Measurements from ENCODE around the gene SNX30. TPM values are rescaled to one million over a fixed set of nuclear protein-coding genes. Genes with fewer than 3 reads are reported as not detected.

The SNX30 gene
- polyA plus RNA-seq, 1 of the 3 experiments (the other 2 are of a cell fraction), result 2.7 TPM

DNA sequence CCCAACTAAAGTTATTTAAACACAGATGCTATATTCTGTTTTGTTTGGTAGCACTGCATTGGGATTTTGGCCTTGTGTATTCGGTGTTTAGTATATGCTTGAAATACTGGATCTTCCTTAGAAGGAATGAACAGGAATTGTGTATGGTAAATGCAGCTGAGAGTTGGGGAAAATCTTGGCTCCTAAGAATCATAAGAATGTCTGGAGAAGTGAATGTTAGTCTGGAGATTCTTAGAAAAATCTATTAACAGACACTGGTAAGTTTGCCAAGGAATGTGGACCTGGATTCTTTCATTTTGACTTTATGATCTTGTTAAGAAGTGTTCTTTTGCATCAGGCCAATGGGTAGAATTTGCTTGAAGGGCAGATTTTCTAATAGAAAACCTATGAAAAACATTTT is 38.9 kb downstream of the SNX30 start:
- Histone ChIP-seq H4K20me1 (ENCODE audit: insufficient read depth) (no peaks in the 10 kb centered on the region), H3K9ac (no peak overlapping the region), H3K4me1 (ENCODE audit: control insufficient read depth in 1 of 2, insufficient read depth in 2 of 2, low read depth in 1 of 2, low read length in 1 of 2) (peaks cover 0 to 3% of the 10 kb centered on the region in 2 experiments; a peak in 2 of 4 replicates), H3K36me3 (replicated peaks in 1 of 2; ENCODE audit: control insufficient read depth in 1 of 2, insufficient read depth in 2 of 2, low read length in 1 of 2) (no peaks in the 10 kb centered on the region), H3K79me2 (ENCODE audit: insufficient read depth) (peaks cover 11% of the 10 kb centered on the region; the same call in 1 of the 2 replicates), H3F3A (replicated peaks; ENCODE audit: insufficient read depth) (no peaks in the 10 kb centered on the region), H2AFZ (ENCODE audit: low read depth) (no peak overlapping the region), H3K9me3 (no peaks in the 10 kb centered on the region), H3K27ac (ENCODE audit: low read depth in 2 of 2, low read length in 1 of 2) (peak overlapping the region; percentile 12 to 74; a peak in 2 of 4 replicates), H3K27me3 (ENCODE audit: insufficient read depth) (no peaks in the 10 kb centered on the region), H3K4me3 (ENCODE audit: low read depth in 2 of 2, low read length in 1 of 2) (no peak overlapping the region), H3K4me2 (peak overlapping the region; percentile 7; the same call in 1 of the 2 replicates), H3K9me2 (no peaks in the 10 kb centered on the region)
- ChIA-PET CTCF (interaction anchor here (0.9 to 1.4 kb wide), 3 partner anchors 11 to 30 kb away, joined by 3 to 4 read pairs (median 3); no protein-coding TSS in a partner anchor), POLR2A (no interaction called here)
- WGBS (ENCODE audit: low lambda C conversion rate), result 83% methylated on average over 1 of the region's 1 CpG
- DNase-seq, result no peak
- TF ChIP-seq TCF12 (IDR thresholded peaks at IDR 0.05) (peak; percentile 89), ELF1 (IDR thresholded peaks at IDR 0.05) (no peak), RXRA (IDR thresholded peaks at IDR 0.05; ENCODE audit: borderline replicate concordance, low read depth) (no peak), JUND (IDR thresholded peaks at IDR 0.05) (peak; percentile 27; the same call in 1 of the 2 replicates), CHD2 (IDR thresholded peaks at IDR 0.05; ENCODE audit: low read length, partially characterized antibody) (no peak), TEAD4 (IDR thresholded peaks at IDR 0.05; ENCODE audit: borderline replicate concordance, insufficient read depth) (peak; percentile 42; the same call in 1 of the 2 replicates), RCOR1 (IDR thresholded peaks at IDR 0.05; ENCODE audit: low read length) (no peak), FOXM1 (IDR thresholded peaks at IDR 0.05; ENCODE audit: low read depth) (no peak), EZH2phosphoT487 (IDR thresholded peaks at IDR 0.05; ENCODE audit: borderline replicate concordance, low read depth) (no peak), NFIC (IDR thresholded peaks at IDR 0.05; ENCODE audit: borderline replicate concordance) (peak; percentile 74), YY1 (IDR thresholded peaks at IDR 0.05; ENCODE audit: low read depth) (no peak), POLR2AphosphoS5 (IDR thresholded peaks at IDR 0.05; ENCODE audit: low read depth, low read length) (peak; percentile 28; the same call in 1 of the 2 replicates), NRF1 (IDR thresholded peaks at IDR 0.05; ENCODE audit: low read depth, low read length) (no peak), GATA2 (CRISPR knock-in tag; IDR thresholded peaks at IDR 0.05) (no peak)
- TF ChIP-seq, protein P1, sequence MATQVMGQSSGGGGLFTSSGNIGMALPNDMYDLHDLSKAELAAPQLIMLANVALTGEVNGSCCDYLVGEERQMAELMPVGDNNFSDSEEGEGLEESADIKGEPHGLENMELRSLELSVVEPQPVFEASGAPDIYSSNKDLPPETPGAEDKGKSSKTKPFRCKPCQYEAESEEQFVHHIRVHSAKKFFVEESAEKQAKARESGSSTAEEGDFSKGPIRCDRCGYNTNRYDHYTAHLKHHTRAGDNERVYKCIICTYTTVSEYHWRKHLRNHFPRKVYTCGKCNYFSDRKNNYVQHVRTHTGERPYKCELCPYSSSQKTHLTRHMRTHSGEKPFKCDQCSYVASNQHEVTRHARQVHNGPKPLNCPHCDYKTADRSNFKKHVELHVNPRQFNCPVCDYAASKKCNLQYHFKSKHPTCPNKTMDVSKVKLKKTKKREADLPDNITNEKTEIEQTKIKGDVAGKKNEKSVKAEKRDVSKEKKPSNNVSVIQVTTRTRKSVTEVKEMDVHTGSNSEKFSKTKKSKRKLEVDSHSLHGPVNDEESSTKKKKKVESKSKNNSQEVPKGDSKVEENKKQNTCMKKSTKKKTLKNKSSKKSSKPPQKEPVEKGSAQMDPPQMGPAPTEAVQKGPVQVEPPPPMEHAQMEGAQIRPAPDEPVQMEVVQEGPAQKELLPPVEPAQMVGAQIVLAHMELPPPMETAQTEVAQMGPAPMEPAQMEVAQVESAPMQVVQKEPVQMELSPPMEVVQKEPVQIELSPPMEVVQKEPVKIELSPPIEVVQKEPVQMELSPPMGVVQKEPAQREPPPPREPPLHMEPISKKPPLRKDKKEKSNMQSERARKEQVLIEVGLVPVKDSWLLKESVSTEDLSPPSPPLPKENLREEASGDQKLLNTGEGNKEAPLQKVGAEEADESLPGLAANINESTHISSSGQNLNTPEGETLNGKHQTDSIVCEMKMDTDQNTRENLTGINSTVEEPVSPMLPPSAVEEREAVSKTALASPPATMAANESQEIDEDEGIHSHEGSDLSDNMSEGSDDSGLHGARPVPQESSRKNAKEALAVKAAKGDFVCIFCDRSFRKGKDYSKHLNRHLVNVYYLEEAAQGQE (IDR thresholded peaks at IDR 0.05; ENCODE audit: low read depth, low read length), result no peak
- TF ChIP-seq, protein P2, sequence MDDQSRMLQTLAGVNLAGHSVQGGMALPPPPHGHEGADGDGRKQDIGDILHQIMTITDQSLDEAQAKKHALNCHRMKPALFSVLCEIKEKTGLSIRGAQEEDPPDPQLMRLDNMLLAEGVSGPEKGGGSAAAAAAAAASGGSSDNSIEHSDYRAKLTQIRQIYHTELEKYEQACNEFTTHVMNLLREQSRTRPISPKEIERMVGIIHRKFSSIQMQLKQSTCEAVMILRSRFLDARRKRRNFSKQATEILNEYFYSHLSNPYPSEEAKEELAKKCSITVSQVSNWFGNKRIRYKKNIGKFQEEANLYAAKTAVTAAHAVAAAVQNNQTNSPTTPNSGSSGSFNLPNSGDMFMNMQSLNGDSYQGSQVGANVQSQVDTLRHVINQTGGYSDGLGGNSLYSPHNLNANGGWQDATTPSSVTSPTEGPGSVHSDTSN (IDR thresholded peaks at IDR 0.05), result peak; percentile 68
- TF ChIP-seq, protein P3, sequence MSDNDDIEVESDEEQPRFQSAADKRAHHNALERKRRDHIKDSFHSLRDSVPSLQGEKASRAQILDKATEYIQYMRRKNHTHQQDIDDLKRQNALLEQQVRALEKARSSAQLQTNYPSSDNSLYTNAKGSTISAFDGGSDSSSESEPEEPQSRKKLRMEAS (IDR thresholded peaks at IDR 0.05; ENCODE audit: low read depth), result no peak

All from SK-N-SH (cell line).